HG03575 (cell line): ENCODE data around the gene PODN.

Experiments used
- ATAC-seq: cut with Tn5 transposase; IDR thresholded peaks from one replicate; pipeline ENCODE4 v1.9.1; 2021; ENCODE audit not compliant: unreplicated experiment, insufficient number of reproducible peaks, low FRiP score; ENCODE audit errors: extremely low read depth

PODN gene, protein sequence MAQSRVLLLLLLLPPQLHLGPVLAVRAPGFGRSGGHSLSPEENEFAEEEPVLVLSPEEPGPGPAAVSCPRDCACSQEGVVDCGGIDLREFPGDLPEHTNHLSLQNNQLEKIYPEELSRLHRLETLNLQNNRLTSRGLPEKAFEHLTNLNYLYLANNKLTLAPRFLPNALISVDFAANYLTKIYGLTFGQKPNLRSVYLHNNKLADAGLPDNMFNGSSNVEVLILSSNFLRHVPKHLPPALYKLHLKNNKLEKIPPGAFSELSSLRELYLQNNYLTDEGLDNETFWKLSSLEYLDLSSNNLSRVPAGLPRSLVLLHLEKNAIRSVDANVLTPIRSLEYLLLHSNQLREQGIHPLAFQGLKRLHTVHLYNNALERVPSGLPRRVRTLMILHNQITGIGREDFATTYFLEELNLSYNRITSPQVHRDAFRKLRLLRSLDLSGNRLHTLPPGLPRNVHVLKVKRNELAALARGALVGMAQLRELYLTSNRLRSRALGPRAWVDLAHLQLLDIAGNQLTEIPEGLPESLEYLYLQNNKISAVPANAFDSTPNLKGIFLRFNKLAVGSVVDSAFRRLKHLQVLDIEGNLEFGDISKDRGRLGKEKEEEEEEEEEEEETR

DNA sequence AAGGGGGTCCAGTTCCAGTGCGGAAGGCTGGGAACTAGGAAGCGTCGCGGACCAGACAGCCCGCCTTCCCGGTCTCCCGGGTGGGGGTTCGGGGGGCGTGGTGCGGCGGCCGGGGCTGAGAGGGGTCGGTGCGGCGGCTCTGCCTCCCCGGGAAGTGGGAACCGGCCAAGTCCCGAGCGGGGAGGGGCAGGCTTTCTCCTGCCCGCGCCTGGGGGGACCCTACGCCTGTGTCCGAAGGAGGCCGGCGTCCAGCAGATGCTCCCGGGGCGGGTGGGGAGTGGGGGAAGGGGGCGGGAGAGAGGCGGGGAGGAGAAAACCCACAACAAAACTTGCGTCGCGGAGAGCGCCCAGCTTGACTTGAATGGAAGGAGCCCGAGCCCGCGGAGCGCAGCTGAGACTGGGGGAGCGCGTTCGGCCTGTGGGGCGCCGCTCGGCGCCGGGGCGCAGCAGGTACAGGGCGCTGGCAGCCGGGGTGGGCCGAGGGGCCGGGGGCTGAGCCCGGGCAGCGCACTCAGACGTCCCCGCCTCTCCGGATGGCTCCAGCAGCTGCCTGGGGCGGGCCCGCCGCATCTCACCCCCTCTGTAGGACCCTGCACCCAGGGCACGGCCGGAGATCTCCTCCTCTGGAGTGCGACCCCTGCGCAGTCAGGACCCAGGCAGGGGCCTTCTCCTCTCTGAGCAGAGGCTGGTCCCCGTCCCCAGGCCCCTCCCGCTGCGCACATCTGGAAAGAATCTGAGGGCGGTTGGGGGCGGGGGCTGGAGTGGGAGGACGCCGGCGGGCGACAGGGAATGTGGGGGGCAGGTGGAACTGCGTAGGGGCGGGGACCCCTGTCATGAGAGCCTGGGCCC lies at the start of gene PODN:
Gene PODN, plus strand, starts transcription at position 355 of the 849 bp plus-strand sequence. CDS start 7,643 bp downstream, outside the sequence.
- no peak for ATAC-seq

DNA sequence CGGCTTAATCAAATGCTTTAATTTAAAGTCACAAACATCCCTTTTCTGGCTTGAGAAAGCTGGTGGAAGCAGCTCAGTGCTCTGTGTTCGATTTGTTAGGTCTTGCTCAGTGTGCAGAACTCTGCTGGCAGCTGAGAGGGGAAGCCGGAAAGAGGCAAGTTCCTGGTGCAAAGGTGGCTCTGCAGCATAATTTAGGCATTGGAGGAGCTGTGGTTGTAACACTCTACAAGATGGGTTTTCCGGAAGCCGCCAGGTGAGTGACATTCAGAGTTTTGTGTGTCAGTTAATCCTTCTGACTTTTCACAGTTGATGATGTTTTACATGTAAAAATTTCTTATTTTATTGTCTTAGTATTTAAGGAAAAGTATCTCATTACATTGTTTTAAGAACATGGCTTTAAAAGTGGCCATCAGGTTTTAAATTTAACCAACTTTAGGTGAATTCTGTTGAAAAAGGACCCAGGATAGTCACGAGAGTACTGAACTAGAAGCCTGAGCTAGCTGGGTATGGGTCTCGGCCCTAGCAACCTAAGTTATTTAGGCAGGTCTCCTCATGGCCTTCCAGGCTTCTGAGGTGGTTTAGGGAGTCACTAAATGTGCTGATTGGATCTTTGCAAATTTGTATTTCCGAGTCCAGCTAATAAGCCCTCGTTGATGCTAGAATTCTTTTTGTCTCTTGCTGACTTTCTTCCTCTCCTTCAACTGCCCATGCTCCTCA lies 47.1 kb upstream of the PODN start:
- peak; percentile 68 for ATAC-seq

DNA sequence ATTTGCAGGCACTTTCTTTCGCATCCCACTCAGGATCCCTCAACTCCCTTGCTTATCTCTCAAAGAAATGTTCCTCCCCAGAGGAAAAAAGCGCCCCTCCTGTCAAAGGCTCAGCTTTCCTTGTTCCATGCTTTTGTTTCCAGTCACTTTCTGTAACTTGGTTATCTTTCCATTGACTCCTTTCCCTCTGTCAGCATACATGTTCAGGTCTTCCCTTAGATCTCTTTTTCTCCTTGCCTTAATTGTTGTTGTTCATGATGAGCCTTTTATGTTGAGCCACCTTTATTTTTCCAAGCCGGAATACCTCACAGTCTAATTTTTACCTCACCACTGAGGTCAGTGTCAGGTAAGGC lies 46.5 kb upstream of the PODN start:
- no peak for ATAC-seq

GRCh38 chr1:53016705-53017104 lies 45.3 kb upstream of the PODN start:
- ATAC-seq: no peak

DNA sequence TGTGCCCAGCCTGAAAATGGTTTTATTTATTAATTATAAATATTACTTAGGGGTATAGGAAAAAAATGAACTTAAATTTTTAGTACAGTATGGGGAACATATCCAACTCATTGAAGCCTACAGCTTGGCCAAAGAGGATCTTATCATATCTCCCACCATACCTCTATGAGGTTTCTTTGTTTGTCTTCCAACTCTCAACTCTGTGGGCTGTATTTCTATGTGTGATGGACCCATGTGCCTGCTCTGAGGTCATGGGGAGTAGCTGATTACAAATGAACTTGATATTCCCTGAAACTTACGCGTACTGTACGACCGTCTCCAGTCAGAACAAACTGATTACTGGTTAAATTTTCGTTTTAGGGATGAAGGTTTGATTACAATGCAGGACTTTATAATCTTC lies 41.4 kb upstream of the PODN start:
- ATAC-seq: no peak

DNA sequence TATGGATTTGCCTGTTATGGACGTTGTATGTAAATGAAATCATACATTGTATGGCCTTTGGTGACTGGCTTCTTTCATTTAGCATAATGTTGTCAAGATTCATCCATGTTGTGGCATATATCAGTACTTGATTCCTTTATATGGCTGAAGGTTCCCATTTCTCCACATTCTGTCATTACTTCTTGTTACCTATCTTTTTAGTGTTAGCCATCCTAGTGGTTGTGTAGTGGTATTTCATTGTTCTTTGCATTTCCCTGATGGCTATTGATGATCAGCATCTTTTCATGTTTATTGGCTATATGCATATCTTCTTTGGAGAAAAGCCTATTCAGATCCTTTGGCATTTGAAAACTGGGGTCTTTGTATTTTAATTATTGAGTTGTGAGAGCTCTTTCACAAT lies 39.8 kb upstream of the PODN start:
- ATAC-seq: no peak

- ATAC-seq: no peak
Observed at GRCh38 chr1:53023546-53023945, 38.5 kb upstream of the PODN start.

GRCh38 chr1:53024117-53024516 lies 37.9 kb upstream of the PODN start:
- ATAC-seq: no peak

DNA sequence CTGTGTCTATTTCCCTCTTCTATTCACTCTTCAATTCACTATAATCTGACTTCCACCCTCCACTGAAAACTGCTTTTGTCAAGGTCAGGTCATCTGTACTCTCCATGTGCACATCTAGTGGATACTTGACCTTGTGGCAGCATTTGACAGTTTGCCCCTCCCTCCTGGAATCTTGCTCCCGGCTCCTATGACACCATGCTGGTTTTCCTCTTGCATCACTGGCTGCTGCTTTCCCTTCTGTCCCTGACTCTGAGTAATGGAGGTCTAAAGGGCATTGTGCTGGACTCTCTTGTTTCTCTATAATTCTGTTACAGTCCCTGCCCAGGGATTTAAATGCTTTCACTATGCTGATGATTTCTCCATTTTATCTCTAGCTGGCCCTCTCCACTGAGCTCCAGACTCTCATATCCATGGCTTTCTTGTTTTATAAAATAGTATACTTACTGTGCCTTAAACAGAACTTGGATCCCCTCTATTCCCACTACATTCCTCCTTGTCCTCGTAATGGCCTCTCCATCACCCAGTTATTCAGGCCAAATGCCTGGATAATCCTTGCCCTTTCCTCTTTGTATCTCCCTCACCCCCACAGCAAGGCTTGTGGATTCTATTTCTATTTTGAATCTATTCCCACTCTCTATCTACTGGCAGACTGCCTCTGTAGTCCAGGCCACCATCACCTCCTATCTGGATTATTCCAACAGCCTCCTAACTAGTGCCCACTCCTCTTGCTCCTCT lies 36.8 kb upstream of the PODN start:
- no peak for ATAC-seq

DNA sequence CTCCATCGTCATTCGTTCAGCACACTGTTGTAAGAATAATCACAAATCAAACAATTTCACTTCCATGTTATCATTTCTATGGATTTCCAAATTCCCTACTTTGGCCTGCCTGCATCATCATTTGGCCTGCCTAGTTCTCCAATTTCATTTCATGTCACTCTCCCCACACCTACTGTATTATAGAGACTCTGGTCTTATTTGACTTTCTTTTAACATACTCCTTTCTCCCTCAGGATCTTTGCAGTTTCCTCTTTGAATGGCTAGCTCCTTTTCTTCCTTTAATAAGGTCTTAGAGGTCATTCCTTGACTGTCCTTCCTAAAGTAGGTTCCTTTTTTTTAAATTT lies 36.3 kb upstream of the PODN start:
- no peak for ATAC-seq

DNA sequence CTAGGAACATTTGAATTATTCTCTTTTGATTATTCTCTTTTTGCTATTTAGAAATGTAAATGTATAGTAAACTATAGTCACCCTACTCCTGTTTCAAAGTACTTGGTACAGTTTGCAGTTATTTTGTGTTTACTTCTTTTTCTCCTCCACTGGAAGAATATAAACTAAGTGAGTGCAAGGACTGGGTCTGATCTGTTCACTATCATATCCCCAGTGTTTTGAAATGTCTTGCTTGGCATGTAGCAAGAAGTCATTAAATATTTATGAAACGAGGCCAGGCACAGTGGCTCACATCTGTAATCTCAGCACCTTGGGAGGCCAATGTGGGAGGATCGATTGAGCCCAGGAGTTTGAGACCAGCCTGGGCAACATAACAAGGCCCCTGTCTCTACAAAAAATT lies 35.8 kb upstream of the PODN start:
- no peak for ATAC-seq

DNA sequence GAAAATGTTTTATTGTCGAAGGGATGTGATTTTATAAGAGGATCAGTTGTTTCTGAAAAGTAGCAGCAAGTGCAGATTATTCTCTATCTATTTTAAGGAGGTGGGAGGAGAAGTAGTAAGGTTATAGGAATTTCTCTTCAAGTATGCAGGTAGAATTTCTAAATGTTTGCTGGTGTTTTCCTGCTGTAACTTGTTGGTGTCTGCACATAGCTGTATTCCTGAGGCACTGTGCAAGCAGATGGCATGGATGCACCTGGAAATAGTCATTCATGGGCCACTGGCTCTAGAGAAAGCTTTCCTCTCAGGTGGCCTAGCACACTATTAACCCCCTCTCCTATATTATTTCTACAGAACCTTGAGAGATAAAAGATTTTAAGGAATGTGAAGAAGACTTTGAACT lies 30.3 kb upstream of the PODN start:
- no peak for ATAC-seq

DNA sequence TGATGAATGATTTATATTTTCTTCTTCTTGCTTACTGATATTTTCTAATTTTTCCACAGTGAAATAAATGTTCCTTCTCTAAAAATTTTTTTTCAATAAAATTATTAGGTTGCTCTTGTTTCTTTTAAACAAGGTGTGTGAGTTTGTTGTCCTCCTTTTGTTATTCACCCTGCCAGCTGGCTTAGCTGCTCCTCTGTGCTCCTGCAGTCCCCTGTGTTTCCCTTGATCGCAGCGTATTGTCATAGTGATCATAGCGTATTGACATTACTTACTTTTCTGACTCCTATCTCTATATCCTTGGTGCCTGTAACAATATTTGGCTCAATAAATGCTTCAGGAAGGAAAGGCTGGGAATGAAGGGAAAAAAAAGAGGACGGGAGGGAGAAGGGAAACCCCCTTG lies 24.9 kb upstream of the PODN start:
- ATAC-seq: no peak

DNA sequence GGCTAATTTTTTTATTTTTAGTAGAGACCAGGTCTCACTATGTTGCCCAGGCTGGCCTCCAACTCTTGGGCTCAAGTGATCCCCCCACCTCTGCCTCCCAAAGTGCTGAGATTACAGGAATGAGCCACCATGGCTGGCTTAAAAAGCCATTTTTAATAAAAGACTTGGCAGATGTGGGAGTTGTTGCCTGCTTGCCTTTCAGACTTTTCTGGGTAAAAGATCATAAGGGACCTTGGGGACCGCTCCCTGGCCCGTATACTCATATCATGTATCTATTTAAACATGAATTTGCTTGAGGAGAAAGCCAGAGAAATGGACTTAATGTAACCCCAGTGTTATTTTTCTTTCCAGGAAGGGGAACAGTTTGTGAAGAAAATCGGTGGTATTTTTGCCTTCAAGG lies 23.4 kb upstream of the PODN start:
- ATAC-seq: no peak

- no peak for ATAC-seq
Observed at GRCh38 chr1:53043271-53043670, 18.7 kb upstream of the PODN start.

GRCh38 chr1:53044926-53045325 lies 17.1 kb upstream of the PODN start:
- ATAC-seq: no peak

- ATAC-seq: no peak
Observed at GRCh38 chr1:53046930-53047329, 15.1 kb upstream of the PODN start.

DNA sequence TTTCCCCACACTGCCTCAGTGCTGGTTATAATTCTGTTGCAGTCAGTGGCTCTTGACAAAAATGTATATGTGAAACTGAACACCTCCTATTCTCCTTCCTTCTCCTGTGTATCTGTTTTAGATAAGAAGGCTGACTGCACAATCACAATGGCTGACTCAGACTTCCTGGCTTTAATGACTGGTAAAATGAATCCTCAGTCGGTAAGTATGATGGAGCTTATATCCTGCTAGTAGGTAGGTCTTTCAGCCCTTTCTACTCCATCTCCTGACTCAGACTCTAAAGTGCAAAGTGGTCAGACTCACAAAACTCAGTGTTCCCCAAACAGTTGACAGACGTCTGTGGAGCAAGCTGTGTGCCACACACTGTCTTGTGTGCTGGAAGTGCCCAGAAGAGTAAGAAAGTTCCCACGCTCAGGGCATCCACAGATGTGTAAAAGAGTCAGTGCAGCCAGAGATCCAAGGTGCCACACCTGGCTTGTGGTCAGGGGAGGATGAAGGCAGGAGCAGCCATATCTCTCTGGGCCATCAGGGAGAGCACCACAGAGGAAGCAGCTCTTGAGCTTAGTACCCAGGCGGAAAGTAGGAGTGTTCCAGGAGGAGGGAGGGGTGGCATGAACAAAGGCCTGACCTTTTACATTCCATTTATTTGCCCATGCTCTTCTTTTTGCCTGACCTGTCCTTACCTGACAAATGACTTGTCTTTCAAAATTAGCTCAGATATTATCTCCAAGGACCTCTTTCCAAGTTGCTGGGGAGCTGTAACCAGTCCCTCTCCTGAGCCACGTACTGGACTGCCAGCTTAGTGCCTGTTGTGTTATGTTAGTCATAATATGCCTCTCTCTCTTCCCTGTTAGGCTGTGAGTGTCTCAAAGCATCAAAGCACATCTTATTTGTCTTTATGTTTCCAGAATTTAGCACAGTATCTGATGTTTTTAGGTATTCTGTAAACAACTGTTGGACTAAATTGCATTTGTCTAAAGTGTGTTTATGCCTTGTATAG lies 14.0 kb upstream of the PODN start:
- ATAC-seq: no peak
